RWPE2 (cell line): Measurements from ENCODE around the gene MTA1.

Source experiments
- ATAC-seq: fragments of 200-7000 bp; cut with Tn5 transposase; 3 replicates; pipeline ENCODE4 v1.9.1; 2021; ENCODE audit warnings: low read depth
- DNase-seq: peaks from one replicate; pipeline ENCODE4 v3.0.0-alpha.2; 2020; ENCODE audit warnings: low spot score
- H3K27ac ChIP-seq: fragments of 450-650 bp; 2 replicates; pipeline ENCODE4 v1.5.1; 2017; ENCODE audit warnings: mild to moderate bottlenecking; ENCODE audit not compliant: poor library complexity, severe bottlenecking
- H3K27me3 ChIP-seq: fragments of 250-450 bp; sonication (Bioruptor Pico); 2 replicates; pipeline ENCODE4 v1.5.1; 2021; ENCODE audit warnings: mild to moderate bottlenecking, moderate library complexity; ENCODE audit not compliant: insufficient read depth, poor library complexity, severe bottlenecking
- H3K36me3 ChIP-seq: fragments of 250-450 bp; sonication (Bioruptor Pico); 2 replicates; pipeline ENCODE4 v1.5.1; 2020; ENCODE audit warnings: low read depth, mild to moderate bottlenecking, moderate library complexity
- H3K4me1 ChIP-seq: fragments of 250-450 bp; sonication (Bioruptor Pico); 2 replicates; pipeline ENCODE4 v1.5.1; 2021; ENCODE audit warnings: mild to moderate bottlenecking, moderate library complexity; ENCODE audit not compliant: insufficient read depth, poor library complexity, severe bottlenecking
- H3K4me3 ChIP-seq: fragments of 250-450 bp; sonication (Bioruptor Pico); 2 replicates; pipeline ENCODE4 v1.5.1; 2021; ENCODE audit warnings: mild to moderate bottlenecking, moderate library complexity; ENCODE audit not compliant: severe bottlenecking
- H3K9me3 ChIP-seq: fragments of 250-450 bp; sonication (Bioruptor Pico); 2 replicates; pipeline ENCODE4 v1.5.1; 2021; ENCODE audit warnings: mild to moderate bottlenecking, moderate library complexity; ENCODE audit not compliant: severe bottlenecking
- CTCF ChIP-seq: fragments of 450-650 bp; IDR thresholded peaks from one replicate; pipeline ENCODE4 v1.5.1; 2017; ENCODE audit warnings: mild to moderate bottlenecking, moderate library complexity; ENCODE audit not compliant: poor library complexity, severe bottlenecking

The MTA1 gene

GRCh38 chr14:105485739-105486162, 66.1 kb downstream of the MTA1 start:
- ATAC-seq (no peak), DNase-seq (no peak)
- H3K27me3 ChIP-seq, result no peaks in the 10 kb centered on the region
- H3K9me3 ChIP-seq, result no peaks in the 10 kb centered on the region
- H3K4me3 ChIP-seq, result no peak overlapping the region
- H3K27ac ChIP-seq, result no peak overlapping the region
- peaks cover 29% of the 10 kb centered on the region for H3K4me1 ChIP-seq
- TF ChIP-seq CTCF, result no peak
- no peaks in the 10 kb centered on the region for H3K36me3 ChIP-seq

DNA sequence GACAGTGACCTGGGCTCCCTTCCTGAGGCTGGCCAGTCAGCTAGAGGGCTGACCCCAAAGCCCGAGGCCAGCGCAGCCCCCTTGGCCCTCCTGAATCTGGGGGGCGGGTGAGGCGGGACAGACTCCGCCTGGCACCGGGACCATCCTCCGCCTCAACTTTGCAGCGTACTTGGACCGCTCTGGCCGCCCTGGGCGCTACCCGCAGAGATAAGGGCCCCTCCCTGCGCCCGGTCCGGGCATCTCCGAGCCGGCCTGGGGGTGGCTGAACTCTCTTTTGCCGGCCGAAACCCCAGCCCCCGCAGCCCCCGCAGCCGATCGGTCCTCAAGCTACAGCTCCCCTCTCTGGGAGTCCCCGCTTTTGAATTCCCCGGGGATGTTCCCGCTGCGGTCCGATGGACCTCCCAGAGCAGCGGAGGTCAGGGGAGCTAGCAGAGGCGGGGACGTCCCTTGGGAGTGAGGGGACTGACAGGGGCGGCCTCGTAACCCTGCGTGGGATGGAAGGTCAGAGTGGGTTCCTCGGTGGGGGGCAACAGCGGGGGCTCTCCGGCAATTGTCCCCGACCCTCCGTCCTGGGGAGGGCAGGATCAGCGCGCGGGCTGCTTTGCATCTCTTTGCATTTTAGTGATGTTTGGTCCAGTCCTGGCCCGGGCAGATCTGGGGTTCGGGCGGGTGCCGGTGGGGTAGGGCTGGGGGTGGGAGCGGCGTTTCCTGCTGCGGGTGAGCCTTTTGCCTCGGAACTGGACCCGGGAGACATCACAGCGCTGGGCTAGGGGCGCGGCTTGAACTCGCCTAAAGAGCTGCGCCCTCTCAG, 66.7 kb downstream of the MTA1 start, which contains the start of gene CRIP1:
Gene CRIP1, plus strand, starts transcription at position 724 of the 811 bp plus-strand sequence. CDS start 374 bp downstream, outside the sequence.
- Histone ChIP-seq H3K4me1 (peaks cover 24% of the 10 kb centered on the region), H3K27me3 (no peaks in the 10 kb centered on the region), H3K9me3 (no peaks in the 10 kb centered on the region), H3K27ac (no peak within 1 kb of the TSS), H3K36me3 (no peaks in the 10 kb centered on the region), H3K4me3 (peak within 1 kb of the TSS; percentile 24)
- no peak for ATAC-seq
- no peak for TF ChIP-seq CTCF
- no peak for DNase-seq

DNA sequence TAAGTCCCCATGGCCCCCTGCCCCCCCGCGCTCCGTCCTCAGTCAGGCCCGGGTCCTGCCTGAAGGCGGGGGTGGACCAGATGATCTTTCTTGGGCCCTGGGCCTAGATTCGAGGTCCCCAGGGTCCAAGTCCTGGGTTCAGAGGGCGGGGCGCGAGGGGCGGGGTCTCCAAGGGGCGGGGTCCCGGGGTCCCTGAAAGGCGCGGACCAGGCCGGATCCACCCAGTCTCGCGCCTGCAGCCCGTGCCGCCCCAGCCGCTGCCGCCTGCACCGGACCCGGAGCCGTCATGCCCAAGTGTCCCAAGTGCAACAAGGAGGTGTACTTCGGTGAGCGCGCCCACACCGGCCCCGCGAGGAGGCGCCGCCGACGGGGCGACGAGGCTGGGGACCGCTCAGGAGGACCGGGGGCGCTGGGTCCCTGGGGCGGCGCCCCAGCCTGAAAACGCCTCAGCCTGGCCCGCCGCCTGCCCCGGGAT, 67.4 kb downstream of the MTA1 start:
- peaks cover 22% of the 10 kb centered on the region for H3K4me1 ChIP-seq
- H3K27me3 ChIP-seq, result no peaks in the 10 kb centered on the region
- H3K4me3 ChIP-seq, result peak overlapping the region; percentile 24
- peaks cover 3% of the 10 kb centered on the region for H3K36me3 ChIP-seq
- H3K9me3 ChIP-seq, result no peaks in the 10 kb centered on the region
- ATAC-seq (no peak), DNase-seq (no peak)
- no peak overlapping the region for H3K27ac ChIP-seq
- TF ChIP-seq CTCF, result no peak

DNA sequence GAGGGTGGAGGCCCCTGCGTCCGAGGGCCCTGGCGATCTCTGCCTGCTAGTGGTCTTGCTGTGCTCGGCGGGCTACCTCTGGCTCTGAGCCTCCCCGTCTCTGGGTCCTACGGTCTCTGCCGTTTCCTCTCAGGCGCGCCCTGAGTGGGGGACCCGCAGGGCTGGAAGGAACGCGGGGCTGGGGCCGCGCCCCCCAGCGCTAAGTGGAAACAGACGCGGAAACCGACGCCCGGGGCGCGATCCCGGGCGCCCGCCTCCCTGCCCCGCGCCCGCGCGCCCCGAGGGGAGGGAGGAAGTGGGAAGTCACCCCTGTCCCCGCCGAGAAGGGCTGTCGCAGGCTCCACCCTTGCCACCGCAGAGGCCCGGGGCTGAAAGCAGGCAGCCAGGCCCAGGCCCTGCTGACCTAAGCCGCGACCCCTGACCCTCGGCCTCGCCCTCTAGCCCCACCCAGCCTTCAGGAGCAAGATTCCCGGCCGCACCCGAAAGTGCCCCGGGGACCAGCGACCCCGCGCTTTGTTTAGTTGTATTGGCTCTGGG, 67.9 kb downstream of the MTA1 start:
- H3K4me3 ChIP-seq, result peak overlapping the region; percentile 24
- DNase-seq, result no peak
- no peaks in the 10 kb centered on the region for H3K27me3 ChIP-seq

More for the DNA sequence above, 67.9 kb downstream of the MTA1 start:
- Histone ChIP-seq H3K27ac (no peak overlapping the region), H3K4me1 (peaks cover 17% of the 10 kb centered on the region), H3K9me3 (no peaks in the 10 kb centered on the region), H3K36me3 (peaks cover 8% of the 10 kb centered on the region)
- no peak for ATAC-seq
- no peak for TF ChIP-seq CTCF
